ENCODE data around the gene FIGN.

The FIGN gene

GRCh38 chr2:163649080-163649479 is 86.7 kb downstream of the FIGN start:
- H3K4me3 ChIP-seq (ENCODE audit: low read length), result no peak overlapping the region
- TF ChIP-seq CTCF (IDR thresholded peaks at IDR 0.05; ENCODE audit: insufficient read depth, low read depth, low read length, missing control alignments), result no peak
- peak; percentile 29 for DNase-seq (ENCODE audit: low read depth)

- no peak for DNase-seq (ENCODE audit: low read depth)
- no peak overlapping the region for H3K4me3 ChIP-seq (ENCODE audit: low read length)
- TF ChIP-seq CTCF (IDR thresholded peaks at IDR 0.05; ENCODE audit: insufficient read depth, low read depth, low read length, missing control alignments), result no peak
Measured at GRCh38 chr2:163647300-163647699, 88.5 kb downstream of the FIGN start.

- no peak for TF ChIP-seq CTCF (IDR thresholded peaks at IDR 0.05; ENCODE audit: insufficient read depth, low read depth, low read length, missing control alignments)
- H3K4me3 ChIP-seq (ENCODE audit: low read length), result no peak overlapping the region
- DNase-seq (ENCODE audit: low read depth), result no peak
Measured at GRCh38 chr2:163646687-163647086, 89.1 kb downstream of the FIGN start.

GRCh38 chr2:163644238-163644637 is 91.6 kb downstream of the FIGN start:
- TF ChIP-seq CTCF (IDR thresholded peaks at IDR 0.05; ENCODE audit: insufficient read depth, low read depth, low read length, missing control alignments), result no peak
- H3K4me3 ChIP-seq (ENCODE audit: low read length), result no peak overlapping the region
- DNase-seq (ENCODE audit: low read depth), result no peak

GRCh38 chr2:163641986-163642385 is 93.8 kb downstream of the FIGN start:
- no peak for DNase-seq (ENCODE audit: low read depth)
- H3K4me3 ChIP-seq (ENCODE audit: low read length), result no peak overlapping the region
- no peak for TF ChIP-seq CTCF (IDR thresholded peaks at IDR 0.05; ENCODE audit: insufficient read depth, low read depth, low read length, missing control alignments)

- no peak for DNase-seq (ENCODE audit: low read depth)
- no peak for TF ChIP-seq CTCF (IDR thresholded peaks at IDR 0.05; ENCODE audit: insufficient read depth, low read depth, low read length, missing control alignments)
- H3K4me3 ChIP-seq (ENCODE audit: low read length), result no peak overlapping the region
Measured at GRCh38 chr2:163640542-163641193, 95.1 kb downstream of the FIGN start.

GRCh38 chr2:163637871-163638270 is 97.9 kb downstream of the FIGN start:
- DNase-seq (ENCODE audit: low read depth), result no peak
- no peak overlapping the region for H3K4me3 ChIP-seq (ENCODE audit: low read length)

More at GRCh38 chr2:163637871-163638270, 97.9 kb downstream of the FIGN start:
- TF ChIP-seq CTCF (IDR thresholded peaks at IDR 0.05; ENCODE audit: insufficient read depth, low read depth, low read length, missing control alignments), result no peak
